HG03342 (cell line): ENCODE data around the gene SMURF1.

Experiments
- ATAC-seq: cut with Tn5 transposase; IDR thresholded peaks from one replicate; pipeline ENCODE4 v1.9.1; 2021; ENCODE audit warnings: mild to moderate bottlenecking, moderate library complexity; ENCODE audit not compliant: unreplicated experiment

SMURF1 gene

GRCh38 chr7:99141841-99142726 is 1.8 kb downstream of the SMURF1 start:
- no peak for ATAC-seq

GRCh38 chr7:99141334-99141733 is 2.6 kb downstream of the SMURF1 start:
- ATAC-seq, result no peak

GRCh38 chr7:99140813-99141212 is 3.1 kb downstream of the SMURF1 start:
- no peak for ATAC-seq

- no peak for ATAC-seq
Observed at GRCh38 chr7:99139036-99139435, 4.9 kb downstream of the SMURF1 start.

GRCh38 chr7:99137411-99138180 is 6.3 kb downstream of the SMURF1 start:
- no peak for ATAC-seq

GRCh38 chr7:99135938-99136337 is 8.0 kb downstream of the SMURF1 start:
- ATAC-seq, result no peak

- no peak for ATAC-seq
Observed at GRCh38 chr7:99133766-99134564, 9.9 kb downstream of the SMURF1 start.

GRCh38 chr7:99132595-99133321 is 11.2 kb downstream of the SMURF1 start:
- ATAC-seq, result no peak

GRCh38 chr7:99131290-99131689 is 12.6 kb downstream of the SMURF1 start:
- ATAC-seq, result no peak

GRCh38 chr7:99129536-99129935 is 14.4 kb downstream of the SMURF1 start:
- ATAC-seq, result no peak

GRCh38 chr7:99129001-99129400 is 14.9 kb downstream of the SMURF1 start:
- ATAC-seq, result no peak

GRCh38 chr7:99128076-99128950 is 15.6 kb downstream of the SMURF1 start:
- no peak for ATAC-seq

GRCh38 chr7:99127636-99128035 is 16.3 kb downstream of the SMURF1 start:
- ATAC-seq, result no peak

- no peak for ATAC-seq
Observed at GRCh38 chr7:99126921-99127553, 16.9 kb downstream of the SMURF1 start.

- no peak for ATAC-seq
Observed at GRCh38 chr7:99125505-99125865, 18.4 kb downstream of the SMURF1 start.

- ATAC-seq, result no peak
Observed at GRCh38 chr7:99124751-99125504, 19.0 kb downstream of the SMURF1 start.

- ATAC-seq, result no peak
Observed at GRCh38 chr7:99124236-99124635, 19.7 kb downstream of the SMURF1 start.

- ATAC-seq, result no peak
Observed at GRCh38 chr7:99123571-99124033, 20.3 kb downstream of the SMURF1 start.
